GM12891 (cell line): Measurements from ENCODE around the gene RBM22.
A peak's percentile ranks its signal among the peaks of the same experiment; 100 is the strongest.

Experiments
- DNase-seq: peaks from one replicate; pipeline ENCODE4 v3.0.0; 2011; ENCODE audit warnings: low spot score; ENCODE audit not compliant: insufficient read length
- FAIRE-seq: peaks from 2 replicates; lab custom pipeline; 2011; peaks lifted over from hg19 to GRCh38; lab: Jason Lieb, UNC
- PAX5 ChIP-seq: IDR thresholded peaks from 2 replicates; pipeline ENCODE4 v1.6.1; 2011; ENCODE audit warnings: low read length, moderate library complexity, mild to moderate bottlenecking; ENCODE audit not compliant: insufficient read depth, severe bottlenecking
- POLR2A ChIP-seq: IDR thresholded peaks from 2 replicates; pipeline ENCODE4 v1.6.1; 2011; ENCODE audit warnings: low read depth, low read length, control low read depth
- POLR2AphosphoS5 ChIP-seq: IDR thresholded peaks from 2 replicates; pipeline ENCODE4 v1.6.1; 2011; ENCODE audit warnings: low read depth, low read length, control low read depth
- POU2F2 ChIP-seq: IDR thresholded peaks from 2 replicates; pipeline ENCODE4 v1.6.1; 2011; ENCODE audit warnings: low read depth, mild to moderate bottlenecking, control low read depth, low read length, moderate library complexity
- SPI1 ChIP-seq: IDR thresholded peaks from 2 replicates; pipeline ENCODE4 v1.6.1; 2011; ENCODE audit warnings: low read depth, low read length, control low read depth
- TAF1 ChIP-seq: IDR thresholded peaks from 2 replicates; pipeline ENCODE4 v1.6.1; 2011; ENCODE audit warnings: low read depth, low read length, control low read depth

Gene RBM22

GRCh38 chr5:150662731-150663516 lies 37.9 kb downstream of the RBM22 start:
- DNase-seq (no peak), FAIRE-seq (no peak)
- TF ChIP-seq PAX5 (no peak), TAF1 (no peak), SPI1 (no peak), POLR2A (no peak), POU2F2 (no peak), POLR2AphosphoS5 (no peak)

GRCh38 chr5:150661821-150662596 lies 38.9 kb downstream of the RBM22 start:
- no peak for TF ChIP-seq POLR2A
- no peak for TF ChIP-seq TAF1
- no peak for TF ChIP-seq POU2F2
- no peak for TF ChIP-seq SPI1
- no peak for TF ChIP-seq POLR2AphosphoS5
- FAIRE-seq (no peak), DNase-seq (no peak)

GRCh38 chr5:150661086-150661485 lies 39.8 kb downstream of the RBM22 start, which contains the start of gene MYOZ3:
TSS of gene MYOZ3 (plus strand) at chr5:150661251. CDS start at chr5:150662942, 1,691 bp downstream.
- FAIRE-seq: no peak
- TF ChIP-seq SPI1 (no peak), PAX5 (no peak), POU2F2 (no peak), TAF1 (no peak), POLR2A (no peak), POLR2AphosphoS5 (no peak)
- no peak for DNase-seq

- no peak for FAIRE-seq
- no peak for DNase-seq
- TF ChIP-seq POLR2A: no peak
- TF ChIP-seq PAX5: no peak
- TF ChIP-seq TAF1: no peak
- TF ChIP-seq POLR2AphosphoS5: no peak
- no peak for TF ChIP-seq POU2F2
- no peak for TF ChIP-seq SPI1
These were observed 40.6 kb downstream of the RBM22 start for GRCh38 chr5:150660108-150660831.

GRCh38 chr5:150659360-150660107 lies 41.3 kb downstream of the RBM22 start:
- TF ChIP-seq PAX5 (no peak), POLR2A (no peak), TAF1 (no peak), POU2F2 (no peak), POLR2AphosphoS5 (no peak), SPI1 (no peak)
- DNase-seq (no peak), FAIRE-seq (no peak)

- DNase-seq (no peak), FAIRE-seq (no peak)
- no peak for TF ChIP-seq POLR2AphosphoS5
- no peak for TF ChIP-seq PAX5
- TF ChIP-seq POU2F2: no peak
- TF ChIP-seq POLR2A: no peak
These were observed 42.1 kb downstream of the RBM22 start for GRCh38 chr5:150658699-150659265.

GRCh38 chr5:150658121-150658520 lies 42.7 kb downstream of the RBM22 start:
- no peak for TF ChIP-seq TAF1
- no peak for TF ChIP-seq PAX5
- no peak for TF ChIP-seq POU2F2
- TF ChIP-seq POLR2A: no peak
- no peak for TF ChIP-seq POLR2AphosphoS5
- no peak for TF ChIP-seq SPI1
- no peak for DNase-seq
- no peak for FAIRE-seq

GRCh38 chr5:150656191-150657132 lies 44.4 kb downstream of the RBM22 start:
- FAIRE-seq: peak; percentile 77
- TF ChIP-seq POLR2A (no peak), POU2F2 (0 out of 2 replicates have a peak, but pooled peaks have one; percentile 11)
- peak; percentile 94 for DNase-seq
